NCI-H510A (cell line): ENCODE data around the gene GALNT7.

Experiments used
- DNase-seq: peaks from one replicate; lab custom pipeline; 2025; lab: John Stamatoyannopoulos, UW

Gene GALNT7

DNA sequence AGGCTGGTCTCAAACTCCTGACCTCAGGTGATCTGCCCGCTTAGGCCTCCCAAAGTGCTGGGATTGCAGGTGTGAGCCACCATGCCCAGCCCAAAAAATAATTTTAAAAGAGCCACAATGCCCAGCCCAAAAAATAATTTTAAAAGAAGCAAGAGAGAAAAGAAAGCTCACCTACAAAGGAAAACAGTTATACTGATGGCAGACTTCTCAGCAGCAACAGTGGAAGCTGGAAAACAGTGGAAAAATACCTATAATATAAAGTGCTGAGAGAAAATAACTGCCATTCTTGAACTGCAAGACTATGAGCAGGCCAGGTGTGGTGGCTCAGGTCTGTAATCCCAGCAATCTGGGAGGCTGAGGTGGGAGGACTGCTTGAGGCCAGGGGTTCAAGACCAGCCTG is 178.9 kb downstream of the GALNT7 start:
- DNase-seq, result no peak

DNA sequence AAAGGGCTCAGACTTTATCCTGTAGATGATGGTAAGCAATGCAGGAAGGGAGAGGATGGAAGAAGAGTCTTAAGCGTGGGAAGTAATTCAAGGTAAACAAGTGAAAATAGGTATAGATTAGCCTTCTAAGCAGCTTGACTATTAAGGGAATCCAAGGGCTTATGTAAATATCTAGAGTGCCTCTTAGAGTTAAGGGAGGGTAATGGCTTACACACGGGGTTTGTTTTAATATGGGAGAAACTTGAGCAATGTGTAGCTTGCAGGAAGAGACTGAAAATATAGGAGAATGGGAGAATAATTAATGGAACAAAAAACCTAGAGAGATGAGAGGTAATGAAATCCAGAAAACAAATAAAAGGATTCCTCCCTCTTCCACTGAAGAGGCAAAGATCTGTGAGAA is 189.3 kb downstream of the GALNT7 start:
- DNase-seq, result no peak

DNA sequence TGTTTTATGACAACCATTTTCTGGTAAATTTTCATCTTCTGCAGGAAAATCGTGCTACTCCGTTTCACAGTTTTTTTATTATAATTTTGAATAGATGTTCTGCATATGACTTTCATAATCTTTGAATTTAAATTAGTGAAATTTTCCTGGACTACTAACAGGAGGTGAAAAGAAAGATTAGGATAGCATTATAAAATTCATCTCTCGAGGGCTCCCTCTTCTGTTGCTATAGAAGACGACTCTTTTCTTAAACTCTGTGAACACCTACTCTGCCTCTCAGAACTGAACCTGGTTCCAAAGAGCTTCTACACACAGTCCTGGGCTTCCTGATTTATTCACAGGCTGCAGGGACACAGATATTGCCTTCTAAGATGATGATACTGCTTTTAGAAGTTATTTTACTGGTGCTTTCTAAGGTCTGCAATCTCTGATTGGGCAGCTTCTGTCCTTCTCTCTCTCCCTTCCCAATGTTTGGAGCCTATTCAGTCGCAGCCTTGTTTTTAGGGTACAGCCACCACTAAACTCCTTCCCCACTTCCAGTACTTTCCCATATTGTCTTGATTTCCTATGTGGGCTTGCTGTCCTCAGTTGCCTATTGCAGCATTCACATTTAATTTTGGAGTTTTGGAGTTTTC is 192.1 kb downstream of the GALNT7 start:
- no peak for DNase-seq

DNA sequence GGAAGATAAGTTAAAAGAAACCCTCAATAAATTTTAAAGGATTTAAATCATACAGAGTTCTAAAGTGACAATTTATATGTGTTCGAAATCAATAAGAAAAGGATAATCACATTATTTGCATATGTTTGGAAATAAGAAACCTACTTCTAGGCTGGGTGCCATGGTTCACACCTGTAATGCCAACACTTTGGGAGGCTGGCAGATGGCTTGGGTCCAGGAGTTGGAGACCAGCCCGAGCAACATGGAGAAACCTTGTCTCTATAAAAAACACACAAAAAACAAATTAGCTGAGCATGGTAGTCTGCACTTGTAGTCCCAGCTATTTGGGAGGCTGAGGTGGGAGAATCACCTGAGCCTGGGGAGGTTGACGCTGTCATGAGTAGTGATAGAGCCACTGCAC is 194.1 kb downstream of the GALNT7 start:
- DNase-seq, result no peak

GRCh38 chr4:173365359-173365996 is 196.9 kb downstream of the GALNT7 start:
- no peak for DNase-seq

GRCh38 chr4:173367285-173367684 is 198.7 kb downstream of the GALNT7 start:
- no peak for DNase-seq

DNA sequence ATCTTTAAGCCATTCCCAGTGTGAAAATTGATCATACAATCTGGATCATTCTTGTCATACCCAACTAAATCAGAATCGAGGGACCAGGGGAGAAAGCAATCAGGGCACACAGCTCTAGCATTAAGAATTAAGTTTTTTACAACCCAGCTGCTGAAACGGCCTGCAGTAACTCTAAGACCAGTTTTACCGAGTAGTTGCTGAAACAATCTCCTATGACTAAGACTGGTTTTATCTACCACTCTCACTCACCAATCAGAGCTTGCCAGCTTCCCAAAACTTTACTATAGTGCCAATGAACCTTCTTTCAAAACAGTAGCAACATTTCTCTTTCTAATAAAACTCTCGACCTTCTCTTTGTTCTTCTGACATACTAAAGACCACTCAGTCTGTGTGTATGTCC is 199.3 kb downstream of the GALNT7 start:
- no peak for DNase-seq

DNA sequence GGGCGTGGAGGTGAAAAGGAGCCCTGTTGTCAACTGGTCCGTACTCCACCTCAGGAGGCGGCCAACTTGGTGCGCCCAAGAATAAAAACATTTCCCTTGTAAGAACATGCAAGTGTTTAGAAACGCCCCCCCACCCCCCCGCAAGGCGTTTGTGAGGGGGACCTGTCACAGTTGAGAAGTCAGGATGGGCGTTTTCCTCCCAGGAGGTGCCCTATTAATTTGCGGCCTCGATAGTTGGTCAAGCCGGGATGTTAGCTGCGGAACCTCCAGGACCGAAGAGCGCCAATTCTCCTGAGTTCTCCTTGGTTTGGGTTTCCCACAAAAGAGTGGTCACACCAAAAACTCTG is 201.5 kb downstream of the GALNT7 start:
- DNase-seq, result no peak

- DNase-seq, result peak; percentile 83
Observed at GRCh38 chr4:173370477-173371291, 202.1 kb downstream of the GALNT7 start, which contains the start of gene SAP30. Gene SAP30 (plus strand): TSS chr4:173370954. CDS start chr4:173371183, 229 bp downstream.

DNA sequence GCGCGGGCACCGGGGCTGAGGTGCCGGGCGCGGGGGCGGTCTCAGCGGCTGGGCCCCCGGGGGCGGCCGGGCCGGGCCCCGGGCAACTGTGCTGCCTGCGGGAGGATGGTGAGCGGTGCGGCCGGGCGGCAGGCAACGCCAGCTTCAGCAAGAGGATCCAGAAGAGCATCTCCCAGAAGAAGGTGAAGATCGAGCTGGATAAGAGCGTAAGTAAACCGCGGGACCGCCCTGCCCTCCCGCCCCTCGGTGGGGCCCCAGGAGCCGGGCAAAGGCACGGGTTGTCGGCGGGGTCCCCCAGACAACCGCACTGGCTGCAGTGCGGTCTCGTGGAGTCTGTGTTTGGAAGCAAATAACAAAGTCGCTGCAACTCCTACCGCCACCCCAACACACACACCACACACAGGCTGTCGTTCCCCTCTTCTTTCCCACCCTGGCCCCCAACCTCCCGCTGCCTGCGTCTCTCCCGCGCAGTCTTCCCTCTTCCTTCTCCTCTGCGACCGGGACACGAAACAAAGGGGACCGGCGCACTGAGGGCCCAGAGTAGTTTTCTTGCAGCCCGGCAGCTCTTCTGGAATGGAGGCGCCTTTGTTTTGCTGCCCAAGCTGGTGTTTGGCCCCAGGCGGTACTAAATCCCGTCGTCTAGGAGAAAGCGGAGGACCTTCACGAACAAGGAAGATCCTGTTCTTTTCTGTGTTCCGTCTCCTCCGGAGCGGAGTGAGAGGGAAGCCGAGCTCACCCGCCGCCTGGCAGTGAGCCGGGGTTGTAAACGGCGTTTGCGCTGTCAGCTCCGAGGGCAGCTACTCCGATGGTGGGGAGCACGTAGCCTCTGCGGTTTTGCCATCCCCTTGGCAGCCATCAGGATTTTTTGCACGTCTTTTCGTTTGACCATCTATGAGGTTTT is 202.9 kb downstream of the GALNT7 start:
- peak; percentile 10 for DNase-seq
